SK-N-DZ (cell line): ENCODE results near the gene CD302.
"Not testable (repeated sequence)": the region's sequence is repeated elsewhere in the genome, so short reads cannot be mapped to it uniquely, and the experiment has no call there.

Experiments used
- DNase-seq: peaks from one replicate; pipeline ENCODE4 v3.0.0-alpha.2; 2015; ENCODE audit warnings: low spot score

The CD302 gene

GRCh38 chr2:159750873-159751272 lies 47.1 kb downstream of the CD302 start:
- no peak for DNase-seq

GRCh38 chr2:159748089-159748488 lies 49.9 kb downstream of the CD302 start:
- DNase-seq = no peak

DNA sequence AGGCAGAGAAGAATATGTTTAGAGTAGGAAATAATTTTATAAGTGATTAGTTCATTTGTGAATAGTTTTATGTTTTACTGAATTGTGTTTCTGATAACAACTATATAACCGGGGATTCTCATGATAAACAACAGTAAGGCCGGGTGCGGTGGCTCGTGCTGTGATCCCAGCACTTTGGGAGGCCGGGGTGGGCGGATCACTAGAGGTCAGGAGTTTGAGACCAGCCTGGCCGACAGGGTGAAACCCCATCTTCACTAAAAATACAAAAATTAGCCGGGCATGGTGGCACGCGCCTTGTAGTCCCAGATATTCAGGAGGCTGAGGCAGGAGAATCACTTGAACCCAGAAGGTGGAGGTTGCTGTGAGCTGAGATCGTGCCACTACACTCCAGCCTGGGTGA lies 52.8 kb downstream of the CD302 start:
- not testable (repeated sequence) for DNase-seq

GRCh38 chr2:159744363-159744762 lies 53.6 kb downstream of the CD302 start:
- no peak for DNase-seq

DNA sequence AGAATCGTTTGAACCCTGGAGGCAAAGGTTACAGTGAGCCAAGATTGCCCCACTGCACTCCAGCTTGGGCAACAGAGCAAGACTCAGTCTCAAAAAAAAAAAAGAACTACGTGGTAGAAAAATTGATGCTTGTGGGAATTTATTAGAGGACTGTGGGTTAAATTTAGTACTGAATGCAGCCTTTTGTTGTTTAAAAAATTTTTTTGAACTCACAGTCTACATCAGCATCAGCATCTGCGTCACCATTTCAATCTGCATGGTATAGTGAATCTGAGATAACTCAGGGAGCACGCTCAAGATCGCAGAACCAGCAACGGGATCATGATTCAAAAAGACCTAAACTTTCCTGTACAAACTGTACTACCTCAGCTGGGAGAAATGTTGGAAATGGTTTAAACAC lies 55.2 kb downstream of the CD302 start:
- DNase-seq = no peak

DNA sequence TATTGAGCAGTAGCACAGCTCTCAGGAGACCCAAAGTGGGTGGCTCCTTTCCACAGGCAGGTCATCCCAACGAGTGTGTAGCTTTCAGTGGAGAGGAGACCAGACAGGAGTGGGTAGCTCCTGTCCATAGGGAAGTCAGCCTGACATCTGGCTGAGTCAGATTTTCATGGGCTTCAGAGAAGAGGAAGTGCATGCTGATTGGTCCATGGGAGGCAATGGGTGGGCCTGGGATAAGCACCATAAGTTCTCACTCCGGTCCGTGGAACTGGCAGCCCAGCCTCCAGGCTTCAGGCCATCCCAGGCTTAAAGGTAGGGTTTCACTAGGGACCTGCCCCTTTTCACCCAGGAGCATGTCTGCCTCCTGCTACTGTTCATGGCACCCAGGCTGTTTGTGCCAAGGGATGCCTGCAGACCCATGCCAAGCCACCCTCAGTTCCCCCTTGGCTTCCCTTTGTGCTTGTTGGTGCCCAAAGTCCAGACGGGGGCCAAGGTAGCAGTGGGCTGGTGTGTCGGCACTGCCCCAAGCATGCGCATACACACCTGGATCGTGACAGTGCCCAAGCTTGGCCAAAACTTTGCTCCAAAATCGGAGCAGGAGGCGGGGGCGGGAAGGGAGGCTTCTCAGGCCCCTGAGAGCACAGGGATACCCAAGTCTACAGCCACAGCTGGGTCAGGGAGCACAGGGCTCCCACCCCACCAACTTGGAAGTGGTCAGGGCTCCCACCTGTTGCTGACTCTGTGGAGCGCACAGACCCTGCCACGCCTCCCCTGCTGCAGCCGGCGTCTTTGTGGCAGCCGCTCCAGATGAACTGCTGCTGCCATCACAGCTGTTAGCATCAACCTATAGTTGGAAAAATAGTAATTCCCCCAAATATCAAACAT lies 59.3 kb downstream of the CD302 start:
- DNase-seq = no peak

- DNase-seq = no peak
Observed at GRCh38 chr2:159737917-159738296, 60.1 kb downstream of the CD302 start.

- DNase-seq = no peak
Observed at GRCh38 chr2:159737292-159737916, 60.6 kb downstream of the CD302 start.

DNA sequence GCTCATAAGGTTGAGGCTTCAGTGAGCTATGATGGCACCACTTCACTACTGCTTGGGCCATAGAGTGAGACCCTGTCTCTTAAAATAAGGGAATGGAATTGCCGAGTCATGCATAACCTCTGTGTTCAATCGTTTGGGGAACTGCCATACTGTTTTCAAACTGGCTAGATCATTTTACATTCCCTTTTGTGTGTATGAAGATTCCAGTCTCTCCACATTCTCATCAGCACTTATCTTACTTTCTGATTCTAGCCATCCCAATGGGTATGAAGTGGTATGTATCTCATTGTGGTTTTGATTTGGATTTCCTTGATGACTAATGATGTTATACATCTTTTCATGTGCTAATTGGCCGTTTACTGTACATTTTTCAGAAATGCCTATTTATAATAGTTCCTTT lies 62.0 kb downstream of the CD302 start:
- no peak for DNase-seq

- no peak for DNase-seq
Observed at GRCh38 chr2:159735648-159736047, 62.4 kb downstream of the CD302 start.

DNA sequence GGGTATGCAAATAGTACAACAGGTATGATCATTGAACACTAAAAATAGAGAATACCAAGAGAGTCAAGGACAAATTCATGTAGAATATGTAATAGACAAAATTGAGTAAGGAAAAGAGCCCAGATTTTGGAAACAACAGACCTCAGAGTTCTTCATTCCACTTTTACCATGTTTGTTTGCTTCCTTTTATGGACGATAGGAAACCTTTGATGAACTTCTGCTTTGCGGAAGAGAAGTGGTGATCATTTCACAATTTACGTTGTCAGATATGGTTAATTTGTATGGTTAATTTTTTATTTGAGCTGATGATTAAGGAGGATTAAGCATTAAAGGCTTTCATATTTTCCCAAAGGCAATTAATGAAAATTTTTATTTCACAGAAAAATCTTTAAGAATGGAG lies 69.4 kb downstream of the CD302 start:
- DNase-seq = no peak

DNA sequence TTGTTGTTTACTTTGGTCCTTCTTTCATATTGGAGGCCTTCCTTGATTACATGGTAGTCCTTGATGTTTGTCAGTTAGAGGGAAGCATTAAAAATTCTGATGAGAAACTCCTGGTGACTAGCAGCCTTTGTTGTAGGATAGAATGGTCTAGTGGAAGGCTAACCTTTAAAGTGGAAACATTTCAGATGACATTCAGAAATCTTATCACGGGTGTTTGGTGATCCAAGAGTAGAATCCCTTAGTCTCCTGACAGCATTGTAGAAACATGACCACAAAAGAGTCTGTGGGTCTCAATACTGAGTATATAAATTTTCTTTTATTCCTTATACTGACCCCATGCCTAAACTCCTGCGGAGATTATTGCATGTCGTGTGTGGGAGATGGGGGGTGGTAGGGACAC lies 72.3 kb downstream of the CD302 start:
- DNase-seq = no peak

DNA sequence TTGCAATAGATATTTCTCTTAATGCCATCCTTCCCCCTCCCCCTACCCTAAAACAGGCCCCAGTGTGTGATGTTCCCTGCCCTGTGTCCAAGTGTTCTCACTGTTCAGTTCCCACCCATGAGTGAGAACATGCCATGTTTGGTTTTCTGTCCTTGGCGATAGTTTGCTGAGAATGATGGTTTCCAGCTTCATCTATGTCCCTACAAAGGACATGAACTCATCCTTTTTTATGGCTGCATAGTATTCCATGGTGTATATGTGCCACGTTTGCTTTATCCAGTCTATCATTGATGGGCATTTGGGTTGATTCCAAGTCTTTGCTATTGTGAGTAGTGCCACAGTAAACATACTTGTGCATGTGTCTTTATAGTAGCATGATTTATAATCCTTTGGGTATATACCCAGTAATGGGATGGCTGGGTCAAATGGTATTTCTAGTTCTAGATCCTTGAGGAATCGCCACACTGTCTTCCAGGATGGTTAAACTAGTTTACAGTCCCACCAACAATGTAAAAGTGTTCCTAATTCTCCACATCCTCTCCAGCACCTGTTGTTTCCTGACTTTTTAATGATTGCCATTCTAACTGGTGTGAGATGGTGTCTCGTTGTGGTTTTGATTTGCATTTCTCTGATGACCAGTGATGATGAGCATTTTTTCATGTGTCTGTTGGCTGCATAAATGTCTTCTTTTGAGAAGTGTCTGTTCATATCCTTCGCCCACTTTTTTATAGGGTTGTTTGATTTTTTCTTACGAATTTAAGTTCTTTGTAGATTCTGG lies 73.0 kb downstream of the CD302 start:
- DNase-seq = not testable (repeated sequence)

DNA sequence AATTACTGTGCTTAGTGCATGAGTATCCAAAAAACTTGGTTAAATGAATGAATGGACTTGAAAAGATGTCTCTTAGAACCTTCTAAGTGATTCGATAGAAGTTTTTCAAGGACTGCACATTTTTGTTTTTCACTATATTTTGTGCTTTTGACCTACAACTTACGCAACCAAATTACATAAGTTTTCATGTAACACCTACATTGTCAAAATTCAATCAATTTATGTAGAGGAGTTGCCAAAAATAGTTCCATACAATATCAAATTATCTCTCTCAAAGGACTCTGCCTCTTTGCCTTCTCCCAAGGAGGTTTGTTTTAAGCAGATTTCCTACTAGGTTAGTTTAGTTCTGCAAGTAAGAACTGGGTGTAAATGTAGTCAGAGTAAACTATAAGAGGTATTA lies 75.4 kb downstream of the CD302 start:
- no peak for DNase-seq

DNA sequence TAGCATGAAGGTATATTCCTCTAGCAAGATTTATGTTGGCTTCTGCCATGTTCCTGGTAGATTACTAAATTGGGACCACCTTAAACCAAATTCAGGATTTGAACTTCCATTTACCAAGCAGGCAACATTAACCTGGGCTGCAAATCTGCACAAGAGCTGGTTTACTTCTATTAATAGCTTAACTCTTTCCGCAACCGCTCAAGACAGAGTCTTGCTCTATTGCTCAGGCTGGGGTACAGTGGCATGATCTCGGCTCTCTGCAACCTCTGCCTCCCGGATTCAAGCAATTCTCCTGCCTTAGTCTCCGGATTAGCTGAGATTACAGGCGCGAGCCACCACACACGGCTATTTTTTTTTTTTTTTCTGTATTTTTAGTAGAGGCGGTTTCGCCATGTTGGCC lies 77.3 kb downstream of the CD302 start:
- no peak for DNase-seq
